Neutrophil (primary cell): Measurements from ENCODE around the gene PRKN.

Experiments
- H3K27ac ChIP-seq: fragments of 200-600 bp; sonication (generic); 2 replicates; pipeline ENCODE4 v1.5.1; 2016; ENCODE audit warnings: mild to moderate bottlenecking, moderate library complexity
- H3K27me3 ChIP-seq: fragments of 200-600 bp; sonication (generic); 2 replicates; pipeline ENCODE4 v1.6.0; 2016; ENCODE audit warnings: mild to moderate bottlenecking
- H3K36me3 ChIP-seq: fragments of 200-600 bp; sonication (generic); 2 replicates; pipeline ENCODE4 v1.5.1; 2017
- H3K4me1 ChIP-seq, 2 experiments: fragments of 200-600 bp in 1 of 2; sonication (generic) in 1 of 2; 1 replicate in 1 of 2; 2 replicates in 1 of 2; pipeline versions ENCODE4 v1.5.1 to v1.6.1; 2013 to 2016; ENCODE audit warnings: low read depth in 1 of 2, low read length in 1 of 2, mild to moderate bottlenecking in 1 of 2, moderate library complexity in 1 of 2; ENCODE audit not compliant: control insufficient read depth in 1 of 2, insufficient read depth in 1 of 2
- H3K4me3 ChIP-seq, 2 experiments: fragments of 200-600 bp in 1 of 2; sonication (generic) in 1 of 2; 1 replicate in 1 of 2; 2 replicates in 1 of 2; pipeline ENCODE4 v1.5.1; 2013 to 2016; ENCODE audit warnings: low read depth in 1 of 2, low read length in 1 of 2, mild to moderate bottlenecking in 1 of 2, moderate library complexity in 1 of 2
- H3K9me3 ChIP-seq: fragments of 200-600 bp; sonication (generic); 2 replicates; pipeline ENCODE4 v1.5.1; 2016
- CTCF ChIP-seq: fragments of 200-600 bp; sonication (generic); IDR thresholded peaks from 2 replicates; pipeline ENCODE4 v1.5.1; 2016; ENCODE audit warnings: antibody characterized with exemption

The PRKN gene

DNA sequence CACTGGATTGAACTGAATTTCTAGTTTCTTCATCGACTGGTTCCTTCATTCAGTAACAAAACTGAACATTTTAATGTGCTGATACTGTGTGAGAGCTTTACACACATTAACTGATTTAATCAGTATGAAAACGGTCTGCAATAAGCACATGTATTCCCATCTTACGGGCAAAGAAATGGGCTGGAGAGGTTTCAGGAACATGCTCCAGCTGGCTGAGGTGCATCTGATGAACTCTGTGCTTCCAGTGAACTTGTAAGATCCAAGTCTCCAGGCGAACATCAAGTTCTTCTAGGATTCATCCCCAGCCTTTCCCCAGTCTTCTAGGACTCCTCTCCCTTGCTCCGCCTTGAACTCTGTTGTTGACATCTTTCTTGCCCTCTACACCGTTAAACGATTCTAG lies 1233.0 kb downstream of the PRKN start:
- H3K27me3 ChIP-seq, result no peaks in the 10 kb centered on the region
- no peaks in the 10 kb centered on the region for H3K4me1 ChIP-seq
- no peak overlapping the region for H3K4me3 ChIP-seq
- no peaks in the 10 kb centered on the region for H3K9me3 ChIP-seq
- no peak for TF ChIP-seq CTCF
- no peaks in the 10 kb centered on the region for H3K36me3 ChIP-seq
- no peak overlapping the region for H3K27ac ChIP-seq

DNA sequence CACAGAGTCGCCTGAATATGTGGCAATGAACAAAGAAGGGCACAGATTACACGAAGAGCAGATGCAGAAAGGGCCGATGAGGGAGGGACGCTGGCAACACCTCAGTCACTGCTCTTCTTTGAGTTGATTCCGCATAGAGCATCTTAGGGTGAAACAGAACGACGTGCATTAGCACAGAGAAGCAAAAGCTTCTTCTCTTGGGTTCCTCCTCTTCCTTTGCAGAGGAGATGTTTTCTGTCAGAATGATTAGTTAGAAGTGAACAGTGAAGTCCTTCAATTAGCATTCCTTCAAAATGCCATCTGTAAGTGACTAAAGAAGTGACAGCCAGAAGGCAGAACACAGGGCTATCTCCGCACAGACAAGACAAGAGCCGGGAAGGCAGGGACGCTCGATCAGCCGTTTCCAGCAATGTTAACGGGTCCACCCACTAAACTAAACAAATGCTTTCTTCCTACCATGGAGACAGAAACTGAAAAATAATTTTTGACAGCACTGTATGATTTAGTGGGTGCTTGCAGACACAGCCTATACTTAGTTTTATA lies 1233.9 kb downstream of the PRKN start:
- no peaks in the 10 kb centered on the region for H3K4me1 ChIP-seq
- no peak for TF ChIP-seq CTCF
- H3K9me3 ChIP-seq, result no peaks in the 10 kb centered on the region
- H3K27ac ChIP-seq, result no peak overlapping the region
- H3K4me3 ChIP-seq, result no peak overlapping the region
- no peaks in the 10 kb centered on the region for H3K36me3 ChIP-seq
- H3K27me3 ChIP-seq, result no peaks in the 10 kb centered on the region

DNA sequence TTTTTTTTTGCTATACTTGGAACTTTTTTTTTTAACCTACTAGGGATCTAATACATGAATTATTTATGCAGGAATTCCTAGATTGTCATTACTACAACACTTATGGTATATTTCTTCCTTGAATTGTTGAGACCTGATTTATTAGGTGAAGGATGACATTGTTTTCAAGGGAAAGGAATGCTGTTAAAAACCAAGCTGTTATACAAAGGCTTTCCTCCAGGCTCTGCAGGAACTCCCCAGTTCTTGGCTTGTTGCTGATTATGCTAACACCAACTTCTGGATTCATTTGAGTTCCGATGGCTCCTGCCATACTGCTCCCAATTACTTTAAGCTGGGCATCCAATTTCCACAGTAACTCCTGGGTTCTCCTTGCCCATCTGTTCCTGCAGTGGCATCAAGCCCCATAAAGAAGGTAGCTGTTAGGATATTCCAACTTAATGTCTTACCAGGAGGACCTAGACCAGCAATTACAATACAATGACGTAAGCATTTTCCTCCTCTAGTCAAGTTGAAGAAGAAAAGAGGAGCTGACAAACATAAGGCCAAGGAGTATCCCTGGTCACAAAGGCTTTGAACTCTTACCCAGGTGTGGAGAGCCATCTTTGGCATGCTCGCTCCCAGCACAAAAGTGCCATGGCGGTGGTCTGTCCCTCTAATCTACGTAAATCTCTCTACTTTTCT lies 1237.8 kb downstream of the PRKN start:
- no peak for TF ChIP-seq CTCF
- Histone ChIP-seq H3K36me3 (no peaks in the 10 kb centered on the region), H3K27ac (no peak overlapping the region), H3K27me3 (no peaks in the 10 kb centered on the region), H3K9me3 (no peaks in the 10 kb centered on the region), H3K4me3 (no peak overlapping the region), H3K4me1 (no peaks in the 10 kb centered on the region)

GRCh38 chr6:161487694-161488093 lies 1239.9 kb downstream of the PRKN start:
- H3K9me3 ChIP-seq, result no peaks in the 10 kb centered on the region

DNA sequence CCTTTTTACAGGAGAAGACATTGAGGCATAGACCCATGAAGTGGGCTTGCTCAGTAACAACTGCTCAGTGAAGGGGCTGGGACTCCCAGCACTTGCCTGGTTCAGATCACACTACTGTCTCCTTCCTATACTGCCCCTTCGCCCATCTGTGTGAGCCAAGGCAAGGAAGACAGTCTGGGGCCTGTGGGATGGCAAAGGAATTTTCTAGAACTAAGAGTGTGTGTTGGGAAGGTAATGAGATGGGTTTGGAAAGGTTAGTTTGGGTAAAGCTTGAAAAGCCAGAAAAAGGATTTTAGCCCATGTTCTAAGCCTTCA lies 1240.4 kb downstream of the PRKN start:
- H3K9me3 ChIP-seq, result no peaks in the 10 kb centered on the region
- no peaks in the 10 kb centered on the region for H3K27me3 ChIP-seq
- no peak overlapping the region for H3K27ac ChIP-seq
- no peak overlapping the region for H3K4me3 ChIP-seq
- no peak for TF ChIP-seq CTCF
- H3K4me1 ChIP-seq, result no peaks in the 10 kb centered on the region
- no peaks in the 10 kb centered on the region for H3K36me3 ChIP-seq

More at GRCh38 chr6:161487694-161488093, 1239.9 kb downstream of the PRKN start:
- no peak overlapping the region for H3K4me3 ChIP-seq
- no peak overlapping the region for H3K27ac ChIP-seq
- TF ChIP-seq CTCF, result no peak
- H3K36me3 ChIP-seq, result no peaks in the 10 kb centered on the region
- H3K4me1 ChIP-seq, result no peaks in the 10 kb centered on the region
- H3K27me3 ChIP-seq, result no peaks in the 10 kb centered on the region
